SU-DHL-6 (cell line): ENCODE data around the gene PITPNC1.
"Not testable (repeated sequence)": the region's sequence is repeated elsewhere in the genome, so short reads cannot be mapped to it uniquely, and the experiment has no call there.

ENCODE experiments used
- H2AFZ ChIP-seq: fragments of 200-600 bp; sonication (generic); 2 replicates; pipeline ENCODE4 v1.6.1; 2014; ENCODE audit warnings: low read depth, mild to moderate bottlenecking, moderate library complexity, mixed read lengths, antibody characterized with exemption, low read length; ENCODE audit not compliant: severe bottlenecking
- H3F3A ChIP-seq: fragments of 200-600 bp; shearing (Covaris generic); 2 replicates; pipeline ENCODE4 v1.6.0; 2016; ENCODE audit warnings: antibody characterized with exemption, mild to moderate bottlenecking; ENCODE audit not compliant: insufficient read depth
- H3K27ac ChIP-seq: fragments of 200-600 bp; sonication (generic); 2 replicates; pipeline ENCODE4 v1.5.1; 2016; ENCODE audit warnings: low read depth, mild to moderate bottlenecking, low read length, moderate library complexity, mixed read lengths
- H3K27me3 ChIP-seq: fragments of 200-600 bp; sonication (generic), shearing (Covaris generic); 2 replicates; pipeline ENCODE4 v1.6.0; 2014; ENCODE audit warnings: mild to moderate bottlenecking, low read length
- H3K36me3 ChIP-seq: fragments of 200-600 bp; sonication (generic); 2 replicates; pipeline ENCODE4 v1.6.1; 2014; ENCODE audit warnings: mild to moderate bottlenecking, low read length, mixed read lengths
- H3K4me2 ChIP-seq: fragments of 300-600, 200-600 bp; shearing (Covaris generic), sonication (generic); 2 replicates; pipeline ENCODE4 v1.6.0; 2014; ENCODE audit warnings: low read length, low read depth, mild to moderate bottlenecking; ENCODE audit not compliant: poor library complexity, severe bottlenecking
- H3K4me3 ChIP-seq: fragments of 200-600 bp; sonication (generic); 2 replicates; pipeline ENCODE4 v1.5.1; 2014; ENCODE audit warnings: antibody characterized with exemption, low read length, mild to moderate bottlenecking, mixed read lengths; ENCODE audit not compliant: insufficient read depth, poor library complexity, severe bottlenecking
- H3K79me2 ChIP-seq: fragments of 200-600 bp; sonication (generic); 2 replicates; pipeline ENCODE4 v1.6.1; 2014; ENCODE audit warnings: mild to moderate bottlenecking, low read length, moderate library complexity; ENCODE audit not compliant: insufficient read depth
- H3K9ac ChIP-seq: fragments of 200-600 bp; sonication (generic); 2 replicates; pipeline ENCODE4 v1.7.0; 2014; ENCODE audit warnings: mild to moderate bottlenecking, low read length
- H3K9me2 ChIP-seq: fragments of 200-600 bp; sonication (generic); replicated peaks from 2 replicates; pipeline ENCODE4 v1.6.1; 2014; ENCODE audit warnings: low read length; ENCODE audit not compliant: insufficient read depth
- H3K9me3 ChIP-seq: fragments of 200-600 bp; sonication (generic); 2 replicates; pipeline ENCODE4 v1.6.1; 2014; ENCODE audit warnings: low read length, mixed read lengths; ENCODE audit not compliant: insufficient read depth
- H4K20me1 ChIP-seq: fragments of 200-600 bp; sonication (generic); 2 replicates; pipeline ENCODE4 v1.6.1; 2014; ENCODE audit warnings: low read depth, mild to moderate bottlenecking, antibody characterized with exemption, low read length, moderate library complexity, mixed read lengths
- CTCF ChIP-seq: fragments of 200-600 bp; sonication (generic); IDR thresholded peaks from one replicate; pipeline ENCODE4 v1.5.1; 2017; ENCODE audit warnings: antibody characterized with exemption, mild to moderate bottlenecking, low read length, moderate library complexity; ENCODE audit not compliant: insufficient read depth, poor library complexity, severe bottlenecking
- EZH2phosphoT487 ChIP-seq: fragments of 200-600 bp; sonication (generic), shearing (Covaris generic); conservative IDR thresholded peaks from 2 replicates; pipeline ENCODE4 v1.6.1; 2018; ENCODE audit warnings: mild to moderate bottlenecking, antibody characterized with exemption, low read length, moderate library complexity, mixed read lengths

The PITPNC1 gene

GRCh38 chr17:67403483-67403882, 26.4 kb downstream of the PITPNC1 start:
- Histone ChIP-seq H3F3A (no peaks in the 10 kb centered on the region), H3K9me3 (no peaks in the 10 kb centered on the region), H4K20me1 (no peaks in the 10 kb centered on the region), H2AFZ (no peak overlapping the region), H3K27ac (no peak overlapping the region), H3K27me3 (no peaks in the 10 kb centered on the region), H3K79me2 (no peaks in the 10 kb centered on the region), H3K36me3 (no peaks in the 10 kb centered on the region), H3K4me2 (no peak overlapping the region), H3K9ac (no peak overlapping the region), H3K9me2 (no peaks in the 10 kb centered on the region), H3K4me3 (no peak overlapping the region)
- TF ChIP-seq CTCF (no peak), EZH2phosphoT487 (no peak)

GRCh38 chr17:67408455-67408830, 31.4 kb downstream of the PITPNC1 start:
- not testable (repeated sequence) for H3K79me2 ChIP-seq, H3K27me3 ChIP-seq, H3K27ac ChIP-seq, H3K4me3 ChIP-seq, H3F3A ChIP-seq, H2AFZ ChIP-seq, H3K36me3 ChIP-seq, H4K20me1 ChIP-seq, H3K9me2 ChIP-seq, H3K9me3 ChIP-seq, H3K4me2 ChIP-seq, H3K9ac ChIP-seq

DNA sequence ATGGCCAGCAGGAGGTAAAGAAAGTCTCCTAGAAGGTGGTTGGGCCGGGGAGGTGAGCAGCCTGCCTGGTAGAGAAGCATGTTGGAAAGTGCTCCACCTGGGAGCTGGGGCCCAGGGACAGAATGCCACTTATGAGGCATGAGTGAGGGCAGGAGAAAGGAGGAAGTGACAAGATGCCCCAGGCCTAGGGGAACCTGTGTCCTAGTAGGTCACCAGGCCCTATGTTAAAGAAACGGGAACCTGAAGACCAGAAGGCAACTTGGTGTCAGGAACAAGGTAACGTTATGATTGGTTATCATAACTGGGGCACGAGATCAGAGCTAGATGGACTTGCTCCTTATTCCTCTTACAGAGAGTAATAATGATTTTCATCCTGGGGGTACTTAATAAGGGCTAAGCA, 34.3 kb downstream of the PITPNC1 start:
- TF ChIP-seq EZH2phosphoT487 (no peak), CTCF (no peak)
- Histone ChIP-seq H3K79me2 (no peaks in the 10 kb centered on the region), H3K9me2 (no peaks in the 10 kb centered on the region), H3K9ac (no peak overlapping the region), H3K4me3 (no peak overlapping the region), H3F3A (no peaks in the 10 kb centered on the region), H3K36me3 (no peaks in the 10 kb centered on the region), H3K27me3 (no peaks in the 10 kb centered on the region), H3K4me2 (no peak overlapping the region), H3K27ac (no peak overlapping the region), H3K9me3 (no peaks in the 10 kb centered on the region), H2AFZ (no peak overlapping the region), H4K20me1 (no peaks in the 10 kb centered on the region)

GRCh38 chr17:67412032-67412431, 35.0 kb downstream of the PITPNC1 start:
- Histone ChIP-seq H3K9me2 (no peaks in the 10 kb centered on the region), H3K27me3 (no peaks in the 10 kb centered on the region), H3K4me2 (no peak overlapping the region), H4K20me1 (no peaks in the 10 kb centered on the region), H3K9me3 (no peaks in the 10 kb centered on the region), H3K79me2 (no peaks in the 10 kb centered on the region), H3K4me3 (no peak overlapping the region), H3K9ac (no peak overlapping the region), H3K27ac (no peak overlapping the region), H3F3A (no peaks in the 10 kb centered on the region), H2AFZ (no peak overlapping the region), H3K36me3 (no peaks in the 10 kb centered on the region)
- TF ChIP-seq CTCF = no peak
- TF ChIP-seq EZH2phosphoT487 = no peak
